GM18520 (cell line): ENCODE data around the gene EHBP1.
A peak's percentile ranks its signal among the peaks of the same experiment; 100 is the strongest.

ENCODE experiments used
- ATAC-seq: cut with Tn5 transposase; IDR thresholded peaks from one replicate; pipeline ENCODE4 v1.9.1; 2021; ENCODE audit not compliant: unreplicated experiment

The EHBP1 gene

GRCh38 chr2:62812921-62813825 is 107.7 kb downstream of the EHBP1 start:
- no peak for ATAC-seq

GRCh38 chr2:62814123-62814522 is 108.6 kb downstream of the EHBP1 start:
- no peak for ATAC-seq

- ATAC-seq: no peak
Measured at GRCh38 chr2:62817348-62817747, 111.8 kb downstream of the EHBP1 start.

- ATAC-seq: no peak
Measured at GRCh38 chr2:62817995-62818713, 112.6 kb downstream of the EHBP1 start.

- no peak for ATAC-seq
Measured at GRCh38 chr2:62822549-62822948, 117.0 kb downstream of the EHBP1 start.

- no peak for ATAC-seq
Measured at GRCh38 chr2:62824388-62824787, 118.9 kb downstream of the EHBP1 start.

GRCh38 chr2:62826141-62826540 is 120.6 kb downstream of the EHBP1 start:
- no peak for ATAC-seq

- no peak for ATAC-seq
Measured at GRCh38 chr2:62826953-62827675, 121.6 kb downstream of the EHBP1 start.

GRCh38 chr2:62831729-62832128 is 126.2 kb downstream of the EHBP1 start:
- ATAC-seq: peak; percentile 82

- ATAC-seq: no peak
Measured at GRCh38 chr2:62844311-62845090, 139.0 kb downstream of the EHBP1 start.

- ATAC-seq: no peak
Measured at GRCh38 chr2:62845256-62845655, 139.7 kb downstream of the EHBP1 start.

GRCh38 chr2:62852254-62852653 is 146.7 kb downstream of the EHBP1 start:
- no peak for ATAC-seq

- no peak for ATAC-seq
Measured at GRCh38 chr2:62854600-62855514, 149.3 kb downstream of the EHBP1 start.

GRCh38 chr2:62856228-62857040 is 150.9 kb downstream of the EHBP1 start:
- no peak for ATAC-seq

- ATAC-seq: no peak
Measured at GRCh38 chr2:62857139-62857931, 151.8 kb downstream of the EHBP1 start.

GRCh38 chr2:62858231-62858832 is 152.8 kb downstream of the EHBP1 start:
- no peak for ATAC-seq

GRCh38 chr2:62868947-62869346 is 163.4 kb downstream of the EHBP1 start:
- ATAC-seq: no peak

- ATAC-seq: no peak
Measured at GRCh38 chr2:62870966-62871365, 165.5 kb downstream of the EHBP1 start.
